Smooth muscle cell (in vitro differentiated cells): Measurements from ENCODE around the gene RNF13. TPM values are rescaled to one million over a fixed set of nuclear protein-coding genes. Genes with fewer than 3 reads are reported as not detected.

Source experiments
- DNase-seq: peaks from one replicate; lab custom pipeline; 2025; ENCODE audit not compliant: unreplicated experiment; lab: John Stamatoyannopoulos, UW
- H2AFZ ChIP-seq: fragments of 200-600 bp; sonication (generic); 2 replicates; pipeline ENCODE4 v1.6.0; 2016; ENCODE audit warnings: antibody characterized with exemption, low read depth, mild to moderate bottlenecking
- H3F3A ChIP-seq: fragments of 200-600 bp; sonication (generic); 2 replicates; pipeline ENCODE4 v1.6.0; 2017; ENCODE audit warnings: antibody characterized with exemption, low read depth
- H3K27ac ChIP-seq: fragments of 200-600 bp; sonication (generic); 2 replicates; pipeline ENCODE4 v1.5.1; 2016; ENCODE audit warnings: low read depth, mild to moderate bottlenecking
- H3K27me3 ChIP-seq: fragments of 200-600 bp; sonication (generic); 2 replicates; pipeline ENCODE4 v1.6.1; 2016; ENCODE audit warnings: low read depth, mild to moderate bottlenecking
- H3K36me3 ChIP-seq: fragments of 200-600 bp; sonication (generic); 2 replicates; pipeline ENCODE4 v1.5.1; 2016; ENCODE audit warnings: low read depth
- H3K4me1 ChIP-seq: fragments of 200-600 bp; sonication (generic); 2 replicates; pipeline ENCODE4 v1.5.1; 2016; ENCODE audit warnings: low read depth
- H3K4me2 ChIP-seq: fragments of 200-600 bp; sonication (generic); 2 replicates; pipeline ENCODE4 v1.6.0; 2016; ENCODE audit warnings: mild to moderate bottlenecking
- H3K4me3 ChIP-seq: fragments of 200-600 bp; sonication (generic); 2 replicates; pipeline ENCODE4 v1.5.1; 2016; ENCODE audit warnings: mild to moderate bottlenecking
- H3K79me2 ChIP-seq: fragments of 200-600 bp; sonication (generic); 2 replicates; pipeline ENCODE4 v1.6.0; 2016; ENCODE audit warnings: low read depth, mild to moderate bottlenecking
- H3K9ac ChIP-seq: fragments of 200-600 bp; sonication (generic); 2 replicates; pipeline ENCODE4 v1.6.0; 2016; ENCODE audit warnings: low read depth
- H3K9me3 ChIP-seq: fragments of 200-600 bp; sonication (generic); replicated peaks from 2 replicates; pipeline ENCODE4 v1.5.1; 2016; ENCODE audit warnings: low read depth
- H4K20me1 ChIP-seq: fragments of 200-600 bp; sonication (generic); 2 replicates; pipeline ENCODE4 v1.6.0; 2016; ENCODE audit warnings: low read depth
- CTCF ChIP-seq: fragments of 200-600 bp; sonication (generic); IDR thresholded peaks from 2 replicates; pipeline ENCODE4 v1.5.1; 2017; ENCODE audit warnings: borderline replicate concordance, mild to moderate bottlenecking, antibody characterized with exemption; ENCODE audit not compliant: insufficient read depth, poor library complexity, severe bottlenecking
- WGBS: methylation state at CpG from one replicate; pipeline ENCODE4 v1.1.7; 2016; ENCODE audit warnings: low lambda C conversion rate; 5-methylcytosine and 5-hydroxymethylcytosine counted together
- polyA plus RNA-seq: library from polyadenylated mRNA; unstranded; fragments of >200 nt; fragmentation: Nextera tagmentation; extraction: Ambion mirVana; gene quantifications from 2 replicates; pipeline ENCODE4 v1.2.1, GENCODE V29; 2016
- total RNA-seq: library from RNA; depleted of rRNA; stranded (reverse); fragments of >200 nt; gene quantifications from 2 replicates; pipeline ENCODE4 v1.2.3, GENCODE V29; 2014

Gene RNF13
- total and polyA plus RNA-seq, 2 experiments from 2014 or later, result 46.1 to 81.9 TPM

- H3K79me2 ChIP-seq, result no peaks in the 10 kb centered on the region
- H3K4me2 ChIP-seq, result no peak overlapping the region
- no peak overlapping the region for H3K9ac ChIP-seq
- no peaks in the 10 kb centered on the region for H3K27me3 ChIP-seq
- no peak overlapping the region for H2AFZ ChIP-seq
- H3K4me3 ChIP-seq, result no peak overlapping the region
- no peak for TF ChIP-seq CTCF
- H3K36me3 ChIP-seq, result peaks cover 4% of the 10 kb centered on the region
- 56% methylated on average over 1 of the region's 1 CpG for WGBS
- no peaks in the 10 kb centered on the region for H3K9me3 ChIP-seq
- no peaks in the 10 kb centered on the region for H4K20me1 ChIP-seq
- no peaks in the 10 kb centered on the region for H3F3A ChIP-seq
- H3K4me1 ChIP-seq, result no peaks in the 10 kb centered on the region
- no peak for DNase-seq
- no peak overlapping the region for H3K27ac ChIP-seq
These were observed 82.3 kb downstream of the RNF13 start for GRCh38 chr3:149895339-149895738.

DNA sequence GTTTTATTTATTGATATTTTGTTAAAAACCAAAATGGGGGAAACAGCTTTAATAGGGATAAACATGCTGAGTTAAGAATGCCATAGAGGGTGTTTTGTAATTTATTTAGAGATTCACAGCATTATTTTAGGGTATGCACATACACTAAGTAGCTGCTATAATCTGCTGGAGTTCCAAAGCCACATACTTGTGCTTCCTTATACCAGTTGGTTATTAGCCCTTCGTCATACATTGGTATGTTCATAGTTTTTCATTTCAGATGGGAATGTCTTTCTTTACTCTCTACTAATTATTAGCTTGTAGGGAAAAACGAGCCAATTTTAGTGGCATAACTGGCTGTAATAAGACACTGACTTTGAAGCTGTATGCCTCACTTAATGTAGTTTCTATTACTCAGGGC is 82.8 kb downstream of the RNF13 start:
- Histone ChIP-seq H3K27me3 (no peaks in the 10 kb centered on the region), H3K79me2 (no peaks in the 10 kb centered on the region), H3K9ac (no peak overlapping the region), H3K9me3 (no peaks in the 10 kb centered on the region), H3F3A (no peaks in the 10 kb centered on the region), H3K36me3 (peaks cover 4% of the 10 kb centered on the region), H3K4me1 (no peaks in the 10 kb centered on the region), H3K27ac (no peak overlapping the region), H3K4me3 (no peak overlapping the region), H3K4me2 (no peak overlapping the region), H2AFZ (no peak overlapping the region), H4K20me1 (no peaks in the 10 kb centered on the region)
- TF ChIP-seq CTCF, result no peak
- 87% methylated on average over 2 of the region's 2 CpGs for WGBS
- DNase-seq, result no peak

DNA sequence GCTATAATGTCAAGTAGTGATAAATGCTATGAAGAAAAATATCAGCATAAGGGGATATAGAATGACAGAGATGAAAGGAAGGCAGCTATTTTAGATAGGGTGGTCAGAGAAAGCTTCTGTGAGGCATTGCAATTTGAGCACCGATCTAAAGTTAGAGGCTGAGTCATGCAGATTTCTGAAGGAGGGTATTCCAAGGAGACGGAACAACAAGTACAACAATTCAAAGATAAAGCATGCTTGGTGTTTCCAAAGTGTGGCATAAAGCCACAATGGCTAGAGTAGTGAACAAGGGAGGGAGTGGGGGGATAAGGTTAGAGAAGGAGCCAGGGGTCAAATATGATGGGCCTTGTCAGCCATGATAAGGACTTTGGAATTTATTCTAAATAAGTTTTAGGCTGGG is 85.8 kb downstream of the RNF13 start:
- no peaks in the 10 kb centered on the region for H3K9me3 ChIP-seq
- no peak overlapping the region for H3K4me3 ChIP-seq
- H2AFZ ChIP-seq, result no peak overlapping the region
- 19% methylated on average over 2 of the region's 2 CpGs for WGBS
- no peaks in the 10 kb centered on the region for H3K4me1 ChIP-seq
- no peak overlapping the region for H3K4me2 ChIP-seq
- no peak for TF ChIP-seq CTCF
- H3K9ac ChIP-seq, result no peak overlapping the region
- no peaks in the 10 kb centered on the region for H4K20me1 ChIP-seq
- peak overlapping the region; percentile 11 for H3K27ac ChIP-seq
- no peaks in the 10 kb centered on the region for H3K79me2 ChIP-seq
- H3K36me3 ChIP-seq, result peaks cover 4% of the 10 kb centered on the region
- no peaks in the 10 kb centered on the region for H3F3A ChIP-seq
- DNase-seq, result no peak
- no peaks in the 10 kb centered on the region for H3K27me3 ChIP-seq

GRCh38 chr3:149900322-149900721 is 87.3 kb downstream of the RNF13 start:
- H3K27me3 ChIP-seq, result no peaks in the 10 kb centered on the region
- H4K20me1 ChIP-seq, result no peaks in the 10 kb centered on the region
- no peak overlapping the region for H2AFZ ChIP-seq
- H3K36me3 ChIP-seq, result peaks cover 4% of the 10 kb centered on the region
- no peak overlapping the region for H3K4me3 ChIP-seq
- H3K4me2 ChIP-seq, result no peak overlapping the region
- no peaks in the 10 kb centered on the region for H3K4me1 ChIP-seq
- H3F3A ChIP-seq, result no peaks in the 10 kb centered on the region
- H3K9ac ChIP-seq, result no peak overlapping the region
- no peaks in the 10 kb centered on the region for H3K79me2 ChIP-seq
- TF ChIP-seq CTCF, result no peak
- H3K27ac ChIP-seq, result no peak overlapping the region
- no peak for DNase-seq
- no peaks in the 10 kb centered on the region for H3K9me3 ChIP-seq
